CD8-positive, alpha-beta memory T cell (primary cell): Measurements from ENCODE around the gene PDPR. TPM values are rescaled to one million over a fixed set of nuclear protein-coding genes. Genes with fewer than 3 reads are reported as not detected.

ENCODE experiments used
- CTCF ChIA-PET: fragments of 350-600 bp; sonication (Branson Sonifier 250); formaldehyde crosslinking; loops from one replicate; lab custom pipeline; 2021; ENCODE audit warnings: antibody characterized with exemption; lab: Charles Lee
- POLR2A ChIA-PET: fragments of 350-600 bp; sonication (Branson Sonifier 250); formaldehyde crosslinking; loops from one replicate; lab custom pipeline; 2021; ENCODE audit warnings: antibody characterized with exemption; lab: Charles Lee
- DNase-seq, 5 donors: peaks; one replicate each; pipeline versions ENCODE4 v3.0.0 to v3.0.0-alpha.2; 2020 to 2022; ENCODE audit warnings: mixed read lengths in 1 of 5
- H3K27ac ChIP-seq: one replicate; pipeline ENCODE4 v1.7.0; 2013; ENCODE audit warnings: low read depth, mild to moderate bottlenecking, low read length, moderate library complexity
- H3K27me3 ChIP-seq: 2 replicates; pipeline ENCODE4 v1.7.0; 2013; ENCODE audit warnings: low read length, mild to moderate bottlenecking; ENCODE audit not compliant: insufficient read depth, poor library complexity, severe bottlenecking
- H3K36me3 ChIP-seq: 2 replicates; pipeline ENCODE4 v1.7.0; 2013; ENCODE audit warnings: mild to moderate bottlenecking, low read length, moderate library complexity; ENCODE audit not compliant: insufficient read depth
- H3K4me1 ChIP-seq: 2 replicates; pipeline ENCODE4 v1.7.0; 2013; ENCODE audit warnings: mild to moderate bottlenecking, low read length, moderate library complexity; ENCODE audit not compliant: insufficient read depth
- H3K4me3 ChIP-seq: 2 replicates; pipeline ENCODE4 v1.7.0; 2013; ENCODE audit warnings: mild to moderate bottlenecking, low read length
- H3K9me3 ChIP-seq: 2 replicates; pipeline ENCODE4 v1.7.0; 2013; ENCODE audit warnings: mild to moderate bottlenecking, low read length
- H3K27ac Mint-ChIP-seq, 8 donors: one replicate each; pipeline ENCODE4 v1.8.0; 2020 to 2021; ENCODE audit warnings: mixed read lengths in 8 of 8, mild to moderate bottlenecking in 6 of 8, inconsistent platforms in 3 of 8, moderate library complexity in 3 of 8
- H3K27me3 Mint-ChIP-seq, 2 donors: one replicate each; pipeline ENCODE4 v1.8.0; 2020 to 2021; ENCODE audit warnings: mixed read lengths in 2 of 2, mild to moderate bottlenecking in 1 of 2, moderate library complexity in 1 of 2
- H3K36me3 Mint-ChIP-seq, 3 donors: one replicate each; pipeline ENCODE4 v1.8.0; 2020 to 2021; ENCODE audit warnings: mixed read lengths in 3 of 3, inconsistent platforms in 1 of 3, mild to moderate bottlenecking in 1 of 3
- H3K4me1 Mint-ChIP-seq, 3 donors: one replicate each; pipeline ENCODE4 v1.8.0; 2020 to 2021; ENCODE audit warnings: mixed read lengths in 3 of 3, inconsistent platforms in 1 of 3, mild to moderate bottlenecking in 1 of 3
- H3K4me3 Mint-ChIP-seq, 7 donors: one replicate each; pipeline ENCODE4 v1.8.0; 2020 to 2021; ENCODE audit warnings: mixed read lengths in 7 of 7, mild to moderate bottlenecking in 6 of 7, moderate library complexity in 4 of 7, inconsistent platforms in 2 of 7
- H3K9me3 Mint-ChIP-seq, 5 donors: one replicate each; pipeline ENCODE4 v1.8.0; 2020 to 2022; ENCODE audit warnings: mixed read lengths in 5 of 5, mild to moderate bottlenecking in 3 of 5, moderate library complexity in 2 of 5, inconsistent platforms in 1 of 5
- polyA plus RNA-seq: library from polyadenylated mRNA; unstranded; fragments of 300-500 nt; fragmentation: Illumina TruSeq; gene quantifications from one replicate; pipeline ENCODE4 v1.2.3, GENCODE V29; 2021
- total RNA-seq, 2 experiments: library from RNA; stranded (reverse); gene quantifications; one replicate each; pipeline ENCODE4 v1.2.3, GENCODE V29; 2021

Gene PDPR
- total and polyA plus RNA-seq, 3 experiments from 2014 or later: 11.5 to 21.8 (median 21.1) TPM

GRCh38 chr16:70156207-70156978 lies 42.3 kb downstream of the PDPR start:
- H3K9me3 Mint-ChIP-seq: no peaks in the 10 kb centered on the region
- ChIA-PET POLR2A (no interaction called here), CTCF (no interaction called here)
- H3K27ac Mint-ChIP-seq: peak overlapping the region in 1 of 8 donors; percentile 30
- Histone ChIP-seq H3K27me3 (no peaks in the 10 kb centered on the region), H3K9me3 (no peaks in the 10 kb centered on the region), H3K27ac (no peak overlapping the region), H3K36me3 (peaks cover 64% of the 10 kb centered on the region), H3K4me3 (no peak overlapping the region), H3K4me1 (no peaks in the 10 kb centered on the region)
- peaks cover 3 to 7% (median 7%) of the 10 kb centered on the region in 3 donors for H3K4me1 Mint-ChIP-seq
- H3K4me3 Mint-ChIP-seq: no peak overlapping the region
- H3K36me3 Mint-ChIP-seq: peaks cover 12 to 36% (median 34%) of the 10 kb centered on the region in 3 donors
- H3K27me3 Mint-ChIP-seq: no peaks in the 10 kb centered on the region
- peak in 1 of 5 donors; percentile 22 for DNase-seq

DNA sequence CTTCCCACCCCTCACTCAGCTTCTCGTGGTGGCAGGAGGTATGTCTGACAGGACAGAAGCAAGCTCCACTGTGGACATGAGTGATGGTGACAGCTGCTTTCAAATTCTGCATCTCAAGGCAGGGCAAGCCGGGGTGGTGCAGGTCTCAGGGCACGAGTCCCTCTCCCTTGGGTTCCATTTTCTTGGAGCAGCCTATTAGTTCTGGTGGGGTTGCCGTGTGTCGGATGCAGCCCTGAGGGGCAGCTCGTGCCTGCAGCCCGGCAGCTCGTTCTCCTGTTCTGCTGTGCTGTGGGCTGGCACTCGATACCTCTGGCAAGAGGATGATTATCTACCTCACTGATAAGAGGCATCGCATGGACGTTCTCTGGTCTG lies 43.0 kb downstream of the PDPR start:
- POLR2A ChIA-PET: no interaction called here
- Mint-ChIP-seq H3K4me1 (peaks cover 0 to under 1% (median under 1%) of the 10 kb centered on the region in 3 donors), H3K4me3 (no peak overlapping the region), H3K36me3 (peaks cover 5 to 36% (median 33%) of the 10 kb centered on the region in 3 donors), H3K27ac (peak overlapping the region in 1 of 8 donors; percentile 22), H3K9me3 (no peaks in the 10 kb centered on the region), H3K27me3 (no peaks in the 10 kb centered on the region)
- H3K9me3 ChIP-seq: no peaks in the 10 kb centered on the region
- no peak overlapping the region for H3K27ac ChIP-seq
- H3K27me3 ChIP-seq: no peaks in the 10 kb centered on the region
- CTCF ChIA-PET: no interaction called here
- no peaks in the 10 kb centered on the region for H3K4me1 ChIP-seq
- no peak overlapping the region for H3K4me3 ChIP-seq
- peak in 1 of 5 donors; percentile 25 for DNase-seq
- peaks cover 64% of the 10 kb centered on the region for H3K36me3 ChIP-seq

- H3K27ac ChIP-seq: no peak overlapping the region
- peak in 1 of 5 donors; percentile 38 for DNase-seq
- no peaks in the 10 kb centered on the region for H3K27me3 ChIP-seq
- peak overlapping the region in 2 of 8 donors; percentile 24 to 77 for H3K27ac Mint-ChIP-seq
- ChIA-PET POLR2A (no interaction called here), CTCF (no interaction called here)
- peaks cover 58% of the 10 kb centered on the region for H3K36me3 ChIP-seq
- H3K9me3 Mint-ChIP-seq: no peaks in the 10 kb centered on the region
- no peaks in the 10 kb centered on the region for H3K4me1 Mint-ChIP-seq
- H3K4me3 Mint-ChIP-seq: no peak overlapping the region
- no peak overlapping the region for H3K4me3 ChIP-seq
- H3K27me3 Mint-ChIP-seq: no peaks in the 10 kb centered on the region
- H3K9me3 ChIP-seq: no peaks in the 10 kb centered on the region
- peaks cover 4 to 36% (median 33%) of the 10 kb centered on the region in 3 donors for H3K36me3 Mint-ChIP-seq
- H3K4me1 ChIP-seq: no peaks in the 10 kb centered on the region
These were observed 43.5 kb downstream of the PDPR start for GRCh38 chr16:70157477-70158260.

DNA sequence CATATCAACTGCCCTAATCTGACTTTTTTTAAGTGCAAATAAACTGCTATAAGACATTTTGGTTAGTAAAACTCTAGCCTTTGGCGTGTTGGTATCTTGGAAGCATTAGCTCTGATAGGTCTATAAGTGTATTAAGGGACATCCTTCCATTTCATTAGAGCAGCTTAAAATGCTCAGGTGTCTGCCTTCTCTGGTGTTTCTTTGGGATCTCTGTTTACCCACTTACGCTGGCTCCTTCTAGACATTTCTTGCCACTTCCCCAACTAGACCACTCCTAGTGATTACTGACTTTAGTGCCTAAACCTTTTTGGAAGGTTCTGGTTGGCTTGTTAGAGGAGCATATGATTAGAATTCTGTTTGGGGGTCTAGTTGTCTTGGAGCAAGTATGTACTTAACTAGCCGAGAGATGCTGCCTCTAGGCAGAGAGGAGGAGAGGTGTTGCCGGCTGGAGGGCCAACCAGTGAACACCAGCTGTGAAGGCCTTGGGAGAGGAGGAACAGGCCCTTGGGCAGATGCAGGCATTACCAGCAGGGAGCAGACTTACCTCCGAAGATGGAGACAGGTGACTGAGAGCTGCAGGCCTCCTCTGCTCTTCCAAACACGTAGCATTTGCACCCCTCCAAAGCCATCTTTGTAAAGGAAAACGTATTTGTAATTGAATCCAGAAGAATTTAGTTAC lies 44.3 kb downstream of the PDPR start:
- H3K4me3 Mint-ChIP-seq: no peak overlapping the region
- Histone ChIP-seq H3K27ac (no peak overlapping the region), H3K4me1 (no peaks in the 10 kb centered on the region), H3K27me3 (no peaks in the 10 kb centered on the region), H3K36me3 (peaks cover 51% of the 10 kb centered on the region), H3K9me3 (no peaks in the 10 kb centered on the region), H3K4me3 (no peak overlapping the region)
- H3K27ac Mint-ChIP-seq: no peak overlapping the region
- ChIA-PET CTCF (no interaction called here), POLR2A (no interaction called here)
- peak in 1 of 5 donors; percentile 36 for DNase-seq
- peaks cover 1 to 32% (median 28%) of the 10 kb centered on the region in 3 donors for H3K36me3 Mint-ChIP-seq
- no peaks in the 10 kb centered on the region for H3K4me1 Mint-ChIP-seq
- H3K9me3 Mint-ChIP-seq: no peaks in the 10 kb centered on the region
- H3K27me3 Mint-ChIP-seq: no peaks in the 10 kb centered on the region

- no peaks in the 10 kb centered on the region for H3K9me3 ChIP-seq
- Mint-ChIP-seq H3K27ac (no peak overlapping the region), H3K36me3 (peaks cover 0 to 26% (median 21%) of the 10 kb centered on the region in 3 donors), H3K4me3 (no peak overlapping the region), H3K4me1 (no peaks in the 10 kb centered on the region), H3K9me3 (no peaks in the 10 kb centered on the region), H3K27me3 (no peaks in the 10 kb centered on the region)
- H3K36me3 ChIP-seq: peaks cover 47% of the 10 kb centered on the region
- no peak overlapping the region for H3K4me3 ChIP-seq
- no peak overlapping the region for H3K27ac ChIP-seq
- DNase-seq: peak in 1 of 5 donors; percentile 2
- no peaks in the 10 kb centered on the region for H3K4me1 ChIP-seq
- ChIA-PET POLR2A (no interaction called here), CTCF (no interaction called here)
- no peaks in the 10 kb centered on the region for H3K27me3 ChIP-seq
These were observed 45.5 kb downstream of the PDPR start for GRCh38 chr16:70159355-70160348.

GRCh38 chr16:70160388-70160787 lies 46.3 kb downstream of the PDPR start:
- Histone ChIP-seq H3K27ac (no peak overlapping the region), H3K27me3 (no peaks in the 10 kb centered on the region), H3K9me3 (no peaks in the 10 kb centered on the region), H3K4me3 (no peak overlapping the region), H3K4me1 (no peaks in the 10 kb centered on the region), H3K36me3 (peaks cover 47% of the 10 kb centered on the region)
- Mint-ChIP-seq H3K36me3 (peaks cover 0 to 26% (median 20%) of the 10 kb centered on the region in 3 donors), H3K4me1 (peaks cover 4 to 5% (median 4%) of the 10 kb centered on the region in 3 donors), H3K4me3 (no peak overlapping the region), H3K27me3 (no peaks in the 10 kb centered on the region), H3K27ac (no peak overlapping the region), H3K9me3 (no peaks in the 10 kb centered on the region)
- DNase-seq: no peak
- ChIA-PET POLR2A (no interaction called here), CTCF (no interaction called here)

- H3K27ac Mint-ChIP-seq: peak overlapping the region in 2 of 8 donors; percentile 25 to 47
- Histone ChIP-seq H3K4me3 (no peak overlapping the region), H3K4me1 (no peaks in the 10 kb centered on the region), H3K36me3 (peaks cover 47% of the 10 kb centered on the region), H3K27ac (no peak overlapping the region), H3K27me3 (no peaks in the 10 kb centered on the region), H3K9me3 (no peaks in the 10 kb centered on the region)
- no peaks in the 10 kb centered on the region for H3K27me3 Mint-ChIP-seq
- H3K4me1 Mint-ChIP-seq: peaks cover 4 to 5% (median 4%) of the 10 kb centered on the region in 3 donors
- POLR2A ChIA-PET: no interaction called here
- CTCF ChIA-PET: no interaction called here
- H3K9me3 Mint-ChIP-seq: no peaks in the 10 kb centered on the region
- DNase-seq: peak in 1 of 5 donors; percentile 3
- no peak overlapping the region for H3K4me3 Mint-ChIP-seq
- H3K36me3 Mint-ChIP-seq: peaks cover 0 to 25% (median 20%) of the 10 kb centered on the region in 3 donors
These were observed 46.7 kb downstream of the PDPR start for GRCh38 chr16:70160821-70161220.
